NCI-H446 (cell line): Measurements from ENCODE around the gene PGS1.
"Not testable (repeated sequence)": the region's sequence is repeated elsewhere in the genome, so short reads cannot be mapped to it uniquely, and the experiment has no call there.

Source experiments
- DNase-seq, 2 experiments: peaks; one replicate each; lab custom pipeline; 2025; lab: John Stamatoyannopoulos, UW

Gene PGS1

GRCh38 chr17:78446833-78447232 is 68.4 kb downstream of the PGS1 start:
- no peak for DNase-seq

GRCh38 chr17:78448356-78448993 is 70.0 kb downstream of the PGS1 start:
- DNase-seq, result no peak

- no peak for DNase-seq
Observed at GRCh38 chr17:78449983-78450595, 71.6 kb downstream of the PGS1 start.

GRCh38 chr17:78450696-78451345 is 72.4 kb downstream of the PGS1 start:
- peak in 1 of 2 experiments; percentile 64 for DNase-seq

GRCh38 chr17:78451753-78452152 is 73.3 kb downstream of the PGS1 start:
- DNase-seq, result no peak

GRCh38 chr17:78454346-78454745 is 75.9 kb downstream of the PGS1 start:
- DNase-seq, result no peak

GRCh38 chr17:78458091-78458490 is 79.6 kb downstream of the PGS1 start:
- DNase-seq, result no peak

- peak; percentile 75 to 94 for DNase-seq
Observed at GRCh38 chr17:78458736-78459335, 80.4 kb downstream of the PGS1 start.

GRCh38 chr17:78459696-78460095 is 81.2 kb downstream of the PGS1 start:
- DNase-seq, result no peak

GRCh38 chr17:78460176-78460675 is 81.8 kb downstream of the PGS1 start:
- no peak for DNase-seq

- no peak for DNase-seq
Observed at GRCh38 chr17:78460951-78461798, 82.7 kb downstream of the PGS1 start.

GRCh38 chr17:78461799-78462053 is 83.3 kb downstream of the PGS1 start:
- no peak for DNase-seq

GRCh38 chr17:78462148-78462547 is 83.7 kb downstream of the PGS1 start:
- DNase-seq, result no peak

GRCh38 chr17:78466109-78466785 is 87.8 kb downstream of the PGS1 start:
- DNase-seq, result not testable (repeated sequence)

- no peak for DNase-seq
Observed at GRCh38 chr17:78466786-78467715, 88.6 kb downstream of the PGS1 start.

- DNase-seq, result no peak
Observed at GRCh38 chr17:78468366-78468765, 89.9 kb downstream of the PGS1 start.

- DNase-seq, result no peak
Observed at GRCh38 chr17:78469443-78469842, 91.0 kb downstream of the PGS1 start.

- no peak for DNase-seq
Observed at GRCh38 chr17:78471635-78472034, 93.2 kb downstream of the PGS1 start.

- no peak for DNase-seq
Observed at GRCh38 chr17:78472035-78472905, 93.8 kb downstream of the PGS1 start.
